Measurements from ENCODE around the gene MSI2.

DNA sequence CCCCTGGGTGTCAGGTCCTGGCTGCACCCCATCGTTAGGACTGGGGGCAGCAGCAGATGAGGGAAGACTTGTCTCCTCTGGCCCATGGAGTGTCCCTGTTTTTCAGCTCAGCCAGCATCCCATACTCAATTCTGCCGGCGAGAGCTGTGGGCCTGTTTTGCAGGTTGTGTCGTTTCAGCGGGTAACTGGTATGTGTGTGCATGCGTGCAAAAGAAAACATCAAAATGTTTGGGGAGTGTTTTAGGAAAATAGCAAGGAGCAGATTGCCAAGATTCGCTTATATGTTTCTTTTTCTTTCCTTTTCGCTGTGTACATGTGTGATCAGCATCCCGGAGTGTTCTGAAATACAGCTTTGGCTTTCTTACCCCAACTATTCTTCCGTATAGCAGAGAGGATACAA lies 34.7 kb downstream of the MSI2 start:
- no peak for TF ChIP-seq POLR2A (IDR thresholded peaks at IDR 0.05)
- TF ChIP-seq, protein P1, sequence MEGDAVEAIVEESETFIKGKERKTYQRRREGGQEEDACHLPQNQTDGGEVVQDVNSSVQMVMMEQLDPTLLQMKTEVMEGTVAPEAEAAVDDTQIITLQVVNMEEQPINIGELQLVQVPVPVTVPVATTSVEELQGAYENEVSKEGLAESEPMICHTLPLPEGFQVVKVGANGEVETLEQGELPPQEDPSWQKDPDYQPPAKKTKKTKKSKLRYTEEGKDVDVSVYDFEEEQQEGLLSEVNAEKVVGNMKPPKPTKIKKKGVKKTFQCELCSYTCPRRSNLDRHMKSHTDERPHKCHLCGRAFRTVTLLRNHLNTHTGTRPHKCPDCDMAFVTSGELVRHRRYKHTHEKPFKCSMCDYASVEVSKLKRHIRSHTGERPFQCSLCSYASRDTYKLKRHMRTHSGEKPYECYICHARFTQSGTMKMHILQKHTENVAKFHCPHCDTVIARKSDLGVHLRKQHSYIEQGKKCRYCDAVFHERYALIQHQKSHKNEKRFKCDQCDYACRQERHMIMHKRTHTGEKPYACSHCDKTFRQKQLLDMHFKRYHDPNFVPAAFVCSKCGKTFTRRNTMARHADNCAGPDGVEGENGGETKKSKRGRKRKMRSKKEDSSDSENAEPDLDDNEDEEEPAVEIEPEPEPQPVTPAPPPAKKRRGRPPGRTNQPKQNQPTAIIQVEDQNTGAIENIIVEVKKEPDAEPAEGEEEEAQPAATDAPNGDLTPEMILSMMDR (IDR thresholded peaks at IDR 0.05), result no peak

Measured in thyroid gland (tissue), 4 donors.